Fibroblast of lung (primary cell): ENCODE measurements around the gene RALGPS2. TPM values are rescaled to one million over a fixed set of nuclear protein-coding genes. Genes with fewer than 3 reads are reported as not detected.

Experiments
- DNase-seq, 2 donors: peaks; one replicate each; pipeline versions ENCODE4 v3.0.0 to v3.0.0-alpha.2; 2010; ENCODE audit warnings: low read depth in 2 of 2
- H2AFZ ChIP-seq: 2 replicates; pipeline ENCODE4 v1.5.1; 2012; ENCODE audit warnings: low read length, control low read depth, inconsistent platforms
- H3K27ac ChIP-seq: 2 replicates; pipeline ENCODE4 v1.5.1; 2011; ENCODE audit warnings: low read length, control low read depth; ENCODE audit not compliant: insufficient read depth
- H3K27me3 ChIP-seq: 2 replicates; pipeline ENCODE4 v1.5.1; 2011; ENCODE audit warnings: mild to moderate bottlenecking, low read length; ENCODE audit not compliant: control insufficient read depth, insufficient read depth
- H3K36me3 ChIP-seq: 2 replicates; pipeline ENCODE4 v1.5.1; 2011; ENCODE audit warnings: low read length; ENCODE audit not compliant: control insufficient read depth, insufficient read depth
- H3K4me1 ChIP-seq: 2 replicates; pipeline ENCODE4 v1.5.1; 2011; ENCODE audit warnings: low read length; ENCODE audit not compliant: control insufficient read depth, insufficient read depth; ENCODE audit errors: extremely low read depth
- H3K4me2 ChIP-seq: 2 replicates; pipeline ENCODE4 v1.5.1; 2011; ENCODE audit warnings: low read length, control low read depth; ENCODE audit not compliant: insufficient read depth; ENCODE audit errors: extremely low read depth
- H3K4me3 ChIP-seq, 4 experiments: fragments of 200-600 bp in 1 of 4; sonication (generic) in 1 of 4; replicated peaks in 1 of 4; 2 replicates each; pipeline ENCODE4 v1.5.1; 2011 to 2016; ENCODE audit warnings: low read length in 4 of 4, low read depth in 3 of 4, mild to moderate bottlenecking in 3 of 4, control low read depth in 2 of 4, inconsistent platforms in 1 of 4, mixed read lengths in 1 of 4; ENCODE audit not compliant: insufficient read depth in 1 of 4; ENCODE audit errors: control extremely low read depth in 1 of 4
- H3K79me2 ChIP-seq: 2 replicates; pipeline ENCODE4 v1.5.1; 2012; ENCODE audit warnings: mild to moderate bottlenecking, low read length, inconsistent platforms; ENCODE audit not compliant: control insufficient read depth, insufficient read depth
- H3K9ac ChIP-seq: 2 replicates; pipeline ENCODE4 v1.5.1; 2011; ENCODE audit warnings: mild to moderate bottlenecking, low read length, control low read depth; ENCODE audit not compliant: insufficient read depth
- H3K9me3 ChIP-seq: 2 replicates; pipeline ENCODE4 v1.5.1; 2012; ENCODE audit warnings: low read depth, low read length; ENCODE audit not compliant: control insufficient read depth, insufficient read depth
- H4K20me1 ChIP-seq: 2 replicates; pipeline ENCODE4 v1.5.1; 2011; ENCODE audit warnings: low read length; ENCODE audit not compliant: control insufficient read depth, insufficient read depth; ENCODE audit errors: extremely low read depth
- EZH2 ChIP-seq: IDR thresholded peaks from 2 replicates; pipeline ENCODE4 v1.5.1; 2012; ENCODE audit warnings: low read length, control low read depth, mild to moderate bottlenecking; ENCODE audit errors: missing control alignments
- polyA plus RNA-seq, 2 donors: library from polyadenylated mRNA; depleted of rRNA in 1 of 2; stranded (reverse) in 1 of 2; unstranded in 1 of 2; fragments of >200 nt; gene quantifications; 2 replicates each; pipeline ENCODE4 v1.2.1, GENCODE V29; 2011 to 2012; ENCODE audit warnings: missing spikeins in 1 of 2
- total RNA-seq: library from RNA; depleted of rRNA; stranded (reverse); fragments of >200 nt; gene quantifications from 2 replicates; pipeline ENCODE4 v1.2.1, GENCODE V29; 2014
- TF ChIP-seq, protein P1 (sequence below), 2 donors: IDR thresholded peaks in 1 of 2; conservative IDR thresholded peaks in 1 of 2; 1 replicate in 1 of 2; 2 replicates in 1 of 2; pipeline ENCODE4 v1.5.1; 2011 to 2012; ENCODE audit warnings: low read length in 2 of 2, control low read depth in 1 of 2, inconsistent platforms in 1 of 2, low read depth in 1 of 2, mild to moderate bottlenecking in 1 of 2

RALGPS2 gene
- total and polyA plus RNA-seq, 2 donors (not counting 1 experiment from before 2014, with no cell fraction given) = 53.8 to 69.7 TPM

DNA sequence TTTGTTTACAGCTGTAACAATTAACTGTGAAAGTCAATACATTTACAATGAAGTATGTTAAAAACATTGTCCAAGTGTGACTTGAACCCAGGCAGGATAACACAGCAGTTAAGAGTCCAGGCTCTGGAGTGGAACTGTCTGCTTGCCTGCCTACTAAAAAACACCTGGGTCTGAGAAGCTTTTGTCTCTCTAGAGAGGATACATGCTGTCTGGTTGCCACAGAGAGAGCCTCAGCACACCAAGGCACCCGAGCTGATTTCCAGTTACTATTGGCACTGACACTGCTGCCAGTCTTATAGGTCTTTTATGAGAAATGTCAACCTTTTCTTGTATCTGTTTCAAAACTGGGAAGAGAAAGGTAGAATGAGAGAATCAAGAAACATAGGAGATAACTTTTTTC is 20.2 kb upstream of the RALGPS2 start:
- Histone ChIP-seq H3K4me1 (peaks cover 3% of the 10 kb centered on the region), H3K4me3 (no peak overlapping the region), H3K4me2 (no peak overlapping the region), H3K27me3 (no peaks in the 10 kb centered on the region), H2AFZ (no peak overlapping the region), H4K20me1 (no peaks in the 10 kb centered on the region), H3K36me3 (no peaks in the 10 kb centered on the region), H3K79me2 (no peaks in the 10 kb centered on the region), H3K9me3 (no peaks in the 10 kb centered on the region), H3K9ac (no peak overlapping the region), H3K27ac (no peak overlapping the region)
- no peak for DNase-seq
- TF ChIP-seq EZH2 = no peak
- TF ChIP-seq, protein P1, sequence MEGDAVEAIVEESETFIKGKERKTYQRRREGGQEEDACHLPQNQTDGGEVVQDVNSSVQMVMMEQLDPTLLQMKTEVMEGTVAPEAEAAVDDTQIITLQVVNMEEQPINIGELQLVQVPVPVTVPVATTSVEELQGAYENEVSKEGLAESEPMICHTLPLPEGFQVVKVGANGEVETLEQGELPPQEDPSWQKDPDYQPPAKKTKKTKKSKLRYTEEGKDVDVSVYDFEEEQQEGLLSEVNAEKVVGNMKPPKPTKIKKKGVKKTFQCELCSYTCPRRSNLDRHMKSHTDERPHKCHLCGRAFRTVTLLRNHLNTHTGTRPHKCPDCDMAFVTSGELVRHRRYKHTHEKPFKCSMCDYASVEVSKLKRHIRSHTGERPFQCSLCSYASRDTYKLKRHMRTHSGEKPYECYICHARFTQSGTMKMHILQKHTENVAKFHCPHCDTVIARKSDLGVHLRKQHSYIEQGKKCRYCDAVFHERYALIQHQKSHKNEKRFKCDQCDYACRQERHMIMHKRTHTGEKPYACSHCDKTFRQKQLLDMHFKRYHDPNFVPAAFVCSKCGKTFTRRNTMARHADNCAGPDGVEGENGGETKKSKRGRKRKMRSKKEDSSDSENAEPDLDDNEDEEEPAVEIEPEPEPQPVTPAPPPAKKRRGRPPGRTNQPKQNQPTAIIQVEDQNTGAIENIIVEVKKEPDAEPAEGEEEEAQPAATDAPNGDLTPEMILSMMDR (conservative IDR thresholded peaks at IDR 0.05 in 1 of 2, IDR thresholded peaks at IDR 0.05 in 1 of 2; ENCODE audit: low read depth in 1 of 2, low read length in 2 of 2) = no peak

DNA sequence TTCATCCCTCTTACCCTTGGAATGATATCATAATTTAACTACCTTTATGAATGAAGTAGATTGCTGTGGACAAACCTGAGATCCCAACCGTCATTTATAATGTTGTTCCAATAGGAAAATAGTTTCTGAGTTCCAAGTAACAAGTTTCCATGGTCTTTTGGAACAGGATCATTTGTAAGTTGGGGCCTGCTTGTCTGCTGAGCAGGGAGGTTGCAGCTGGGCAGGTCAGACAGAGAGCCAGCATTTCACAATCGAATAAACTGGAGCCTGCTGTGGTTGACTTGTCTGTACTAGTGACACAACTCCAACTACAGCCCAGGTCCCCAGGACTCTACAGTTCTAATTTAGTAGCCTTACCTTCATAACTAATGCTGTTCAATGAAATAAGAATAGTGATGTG is 18.6 kb upstream of the RALGPS2 start:
- Histone ChIP-seq H3K27me3 (no peaks in the 10 kb centered on the region), H3K79me2 (no peaks in the 10 kb centered on the region), H3K9ac (no peak overlapping the region), H3K9me3 (no peaks in the 10 kb centered on the region), H3K27ac (no peak overlapping the region), H3K4me2 (no peak overlapping the region), H3K4me3 (no peak overlapping the region), H4K20me1 (no peaks in the 10 kb centered on the region), H3K36me3 (no peaks in the 10 kb centered on the region), H3K4me1 (peaks cover 3% of the 10 kb centered on the region), H2AFZ (no peak overlapping the region)
- no peak for TF ChIP-seq EZH2
- TF ChIP-seq, protein P1 (conservative IDR thresholded peaks at IDR 0.05 in 1 of 2, IDR thresholded peaks at IDR 0.05 in 1 of 2; ENCODE audit: low read depth in 1 of 2, low read length in 2 of 2) = no peak
- DNase-seq = peak; percentile 68 to 87

DNA sequence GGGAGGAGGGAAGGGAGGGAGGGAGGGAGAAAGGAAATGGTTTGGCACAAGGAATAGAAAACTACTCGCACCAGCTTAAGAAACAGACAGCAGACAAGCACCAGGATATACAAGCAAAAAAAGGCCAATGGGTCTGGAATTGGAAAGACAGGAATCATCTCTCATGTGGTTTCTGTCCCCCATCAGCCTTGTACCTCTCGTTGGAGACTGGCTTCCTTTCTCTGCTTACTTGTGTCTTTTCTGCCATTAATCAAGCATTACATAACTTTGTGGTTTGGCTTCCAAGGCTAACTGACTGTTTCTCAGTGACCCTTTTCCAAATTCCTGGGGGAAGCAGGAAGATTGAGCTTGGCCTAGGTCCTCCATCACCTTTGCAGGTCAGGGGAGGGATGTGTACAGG is 11.8 kb upstream of the RALGPS2 start:
- Histone ChIP-seq H3K9me3 (no peaks in the 10 kb centered on the region), H3K9ac (no peak overlapping the region), H3K79me2 (no peaks in the 10 kb centered on the region), H3K27me3 (no peaks in the 10 kb centered on the region), H2AFZ (peak overlapping the region; percentile 54), H3K4me2 (no peak overlapping the region), H3K4me3 (no peak overlapping the region), H3K27ac (no peak overlapping the region), H3K36me3 (no peaks in the 10 kb centered on the region), H3K4me1 (no peaks in the 10 kb centered on the region), H4K20me1 (no peaks in the 10 kb centered on the region)
- no peak for TF ChIP-seq EZH2
- TF ChIP-seq, protein P1 (conservative IDR thresholded peaks at IDR 0.05 in 1 of 2, IDR thresholded peaks at IDR 0.05 in 1 of 2; ENCODE audit: low read depth in 1 of 2, low read length in 2 of 2) = no peak
- peak in 1 of 2 donors; percentile 80 for DNase-seq
